HTERT RPE-1 (cell line): ENCODE results near the gene CBL.
"Not testable (repeated sequence)": the region's sequence is repeated elsewhere in the genome, so short reads cannot be mapped to it uniquely, and the experiment has no call there.

Experiments
- in situ Hi-C: fragments of 300-500 bp; cut with MboI; formaldehyde crosslinking; loops from 4 replicates; pipeline ENCODE4 v1.14.3; 2020; ENCODE audit warnings: low sequenced_read_pairs

CBL gene

GRCh38 chr11:119184399-119184798 is 21.7 kb upstream of the CBL start:
- in situ Hi-C loops, result not testable (repeated sequence)

- in situ Hi-C loops, result no loop called here
Observed at GRCh38 chr11:119185981-119186634, 20.0 kb upstream of the CBL start.

GRCh38 chr11:119187123-119187892 is 18.8 kb upstream of the CBL start:
- in situ Hi-C loops, result no loop called here

- in situ Hi-C loops, result no loop called here
Observed at GRCh38 chr11:119188067-119188466, 18.1 kb upstream of the CBL start.

- in situ Hi-C loops, result no loop called here
Observed at GRCh38 chr11:119188887-119189286, 17.3 kb upstream of the CBL start.

GRCh38 chr11:119189393-119189792 is 16.7 kb upstream of the CBL start:
- in situ Hi-C loops, result no loop called here

- in situ Hi-C loops, result no loop called here
Observed at GRCh38 chr11:119190531-119190930, 15.6 kb upstream of the CBL start.

- in situ Hi-C loops, result not testable (repeated sequence)
Observed at GRCh38 chr11:119191265-119191664, 14.9 kb upstream of the CBL start.

- in situ Hi-C loops, result no loop called here
Observed at GRCh38 chr11:119192111-119192510, 14.0 kb upstream of the CBL start.

- in situ Hi-C loops, result no loop called here
Observed at GRCh38 chr11:119193001-119193400, 13.1 kb upstream of the CBL start.

- in situ Hi-C loops, result no loop called here
Observed at GRCh38 chr11:119193626-119194025, 12.5 kb upstream of the CBL start.

- in situ Hi-C loops, result no loop called here
Observed at GRCh38 chr11:119194811-119195440, 11.2 kb upstream of the CBL start.

- in situ Hi-C loops, result no loop called here
Observed at GRCh38 chr11:119195680-119196079, 10.5 kb upstream of the CBL start.

GRCh38 chr11:119196833-119197483 is 9.2 kb upstream of the CBL start:
- in situ Hi-C loops, result no loop called here

GRCh38 chr11:119198925-119199324 is 7.2 kb upstream of the CBL start:
- in situ Hi-C loops, result no loop called here

GRCh38 chr11:119201236-119201635 is 4.9 kb upstream of the CBL start:
- in situ Hi-C loops, result not testable (repeated sequence)

GRCh38 chr11:119202554-119202953 is 3.6 kb upstream of the CBL start:
- in situ Hi-C loops, result no loop called here

- in situ Hi-C loops, result no loop called here
Observed at GRCh38 chr11:119204066-119204465, 2.1 kb upstream of the CBL start.

GRCh38 chr11:119205080-119205479 is 1.1 kb upstream of the CBL start:
- in situ Hi-C loops, result no loop called here

- in situ Hi-C loops, result no loop called here
Observed at GRCh38 chr11:119206511-119207414, 624 bp downstream of the CBL start.
